GM12878 (cell line): ENCODE data around the gene CCDC97. TPM values are rescaled to one million over a fixed set of nuclear protein-coding genes. Genes with fewer than 3 reads are reported as not detected.
A peak's percentile ranks its signal among the peaks of the same experiment; 100 is the strongest.

Experiments
- ATF7 ChIP-seq: fragments of 450-650 bp; IDR thresholded peaks from 2 replicates; pipeline ENCODE4 v1.6.1; 2016; ENCODE audit warnings: low read depth, mild to moderate bottlenecking
- CBFB ChIP-seq: IDR thresholded peaks from 2 replicates; pipeline ENCODE4 v1.6.1; 2016; ENCODE audit warnings: antibody characterized with exemption, low read depth
- DPF2 ChIP-seq: fragments of 450-650 bp; IDR thresholded peaks from 2 replicates; pipeline ENCODE4 v1.6.1; 2017; ENCODE audit warnings: mild to moderate bottlenecking
- E2F8 ChIP-seq: fragments of 450-650 bp; IDR thresholded peaks from 2 replicates; pipeline ENCODE4 v1.6.1; 2018; ENCODE audit warnings: mild to moderate bottlenecking, low read depth, moderate library complexity; ENCODE audit not compliant: partially characterized antibody
- GABPA ChIP-seq: IDR thresholded peaks from 2 replicates; pipeline ENCODE4 v1.6.1; 2014; ENCODE audit warnings: antibody characterized with exemption, low read depth, mild to moderate bottlenecking, inconsistent platforms
- JUND ChIP-seq: IDR thresholded peaks from 2 replicates; pipeline ENCODE4 v1.6.1; 2012; ENCODE audit warnings: low read depth, mild to moderate bottlenecking, low read length, improper control_type of control experiment, moderate library complexity
- MXI1 ChIP-seq: fragments of 150-350 bp; IDR thresholded peaks from 2 replicates; pipeline ENCODE4 v1.6.1; 2011; ENCODE audit warnings: low read depth, mild to moderate bottlenecking, inconsistent platforms, low read length, improper control_type of control experiment
- NKRF ChIP-seq: fragments of 450-650 bp; conservative IDR thresholded peaks from 2 replicates; pipeline ENCODE4 v1.6.1; 2017; ENCODE audit warnings: mild to moderate bottlenecking, moderate library complexity
- NR2C1 ChIP-seq: fragments of 450-650 bp; IDR thresholded peaks from 2 replicates; pipeline ENCODE4 v1.6.1; 2017; ENCODE audit warnings: antibody characterized with exemption, mild to moderate bottlenecking, moderate library complexity
- PBX3 ChIP-seq: IDR thresholded peaks from 2 replicates; pipeline ENCODE4 v1.6.1; 2011; ENCODE audit warnings: mild to moderate bottlenecking, low read depth, low read length, moderate library complexity; ENCODE audit not compliant: insufficient replicate concordance
- RBBP5 ChIP-seq: fragments of 200-600 bp; sonication (generic); conservative IDR thresholded peaks from 2 replicates; pipeline ENCODE4 v1.6.1; 2016
- SIN3A ChIP-seq: IDR thresholded peaks from 2 replicates; pipeline ENCODE4 v1.6.1; 2012; ENCODE audit warnings: low read depth, low read length, improper control_type of control experiment
- SMAD1 ChIP-seq: fragments of 450-650 bp; IDR thresholded peaks from 2 replicates; pipeline ENCODE4 v1.6.1; 2018; ENCODE audit warnings: mild to moderate bottlenecking, low read depth; ENCODE audit not compliant: partially characterized antibody
- SMC3 ChIP-seq: IDR thresholded peaks from 2 replicates; pipeline ENCODE4 v1.6.1; 2011; ENCODE audit warnings: low read length, improper control_type of control experiment, borderline replicate concordance
- SPI1 ChIP-seq: IDR thresholded peaks from 2 replicates; pipeline ENCODE4 v1.6.1; 2011; ENCODE audit warnings: low read depth, mild to moderate bottlenecking, low read length, moderate library complexity, borderline replicate concordance; ENCODE audit not compliant: insufficient read depth
- SREBF2 ChIP-seq: IDR thresholded peaks from 2 replicates; pipeline ENCODE4 v1.6.1; 2012; ENCODE audit warnings: mild to moderate bottlenecking, low read length
- TARDBP ChIP-seq: IDR thresholded peaks from 2 replicates; pipeline ENCODE4 v1.6.1; 2016; ENCODE audit warnings: borderline replicate concordance
- TCF12 ChIP-seq: IDR thresholded peaks from 2 replicates; pipeline ENCODE4 v1.6.1; 2011; ENCODE audit warnings: low read depth, mild to moderate bottlenecking, low read length
- ZNF384 ChIP-seq: IDR thresholded peaks from 2 replicates; pipeline ENCODE4 v1.6.1; 2012; ENCODE audit warnings: low read depth, mild to moderate bottlenecking, low read length, improper control_type of control experiment, borderline replicate concordance
- ZNF592 ChIP-seq: fragments of 450-650 bp; IDR thresholded peaks from 2 replicates; pipeline ENCODE4 v1.6.1; 2017; ENCODE audit warnings: mild to moderate bottlenecking, moderate library complexity
- polyA plus RNA-seq, 11 experiments: library from polyadenylated mRNA; depleted of rRNA in 4 of 11; unstranded in 6 of 11; stranded (reverse) in 5 of 11; fragments of >200 nt; fragmentation: Nextera tagmentation in 4 of 11; fragmentation: Illumina TruSeq in 1 of 11; extraction: Ambion mirVana in 4 of 11; extraction: Trizol in 1 of 11; gene quantifications; 1 replicate in 1 of 11; 2 replicates in 10 of 11; pipeline versions ENCODE4 v1.2.1 to v1.2.3, GENCODE V29; 2011 to 2016; ENCODE audit warnings: inconsistent platforms in 2 of 11, missing spikeins in 2 of 11, low read depth in 1 of 11
- total RNA-seq, 4 experiments: library from RNA; depleted of rRNA in 3 of 4; stranded (reverse); fragments of >200 nt in 3 of 4; fragmentation: Illumina TruSeq in 1 of 4; extraction: Trizol in 1 of 4; gene quantifications; 2 replicates each; pipeline versions ENCODE4 v1.2.1 to v1.2.3, GENCODE V29; 2013 to 2021

CCDC97 gene
- total and polyA plus RNA-seq, 10 of the 15 experiments (the other 5 are each of a cell fraction or from before 2014, with no cell fraction given) = 1.8 to 34.1 (median 18.8) TPM

GRCh38 chr19:41353466-41354342, 43.7 kb downstream of the CCDC97 start, which contains the start of gene TGFB1 (continued):
- TF ChIP-seq ZNF592 (no peak), NR2C1 (peak; percentile 14; the same call in 1 of the 2 replicates), SPI1 (no peak), RBBP5 (no peak), GABPA (no peak), PBX3 (no peak), ZNF384 (no peak), ATF7 (peak; percentile 48; the same call in 1 of the 2 replicates), SMC3 (peak; percentile 64), CBFB (peak; percentile 54; the same call in 1 of the 2 replicates), JUND (no peak), MXI1 (peak; percentile 18; the same call in 1 of the 2 replicates), SREBF2 (no peak), E2F8 (no peak), SMAD1 (no peak), TCF12 (0 out of 2 replicates have a peak, but pooled peaks have one; percentile 46), NKRF (peak; percentile 90), SIN3A (no peak), TARDBP (no peak), DPF2 (peak; percentile 84)
